ENCODE results near the gene CHAD. TPM values are rescaled to one million over a fixed set of nuclear protein-coding genes. Genes with fewer than 3 reads are reported as not detected.

CHAD gene
- total and polyA plus RNA-seq, 2 of the 13 experiments (the other 11 are each of a cell fraction or from before 2014, with no cell fraction given): 1.4 TPM; not detected in 1

GRCh38 chr17:50478391-50479381, 10.0 kb upstream of the CHAD start, which contains the start of gene RSAD1 (continued):
- TF ChIP-seq ZHX2 (IDR thresholded peaks at IDR 0.05; ENCODE audit: low read depth) (peak; percentile 83), ZHX2 (CRISPR knock-in tag; IDR thresholded peaks at IDR 0.05; ENCODE audit: borderline replicate concordance) (peak; percentile 76; the same call in 1 of the 2 replicates), NAIF1 (CRISPR knock-in tag; IDR thresholded peaks at IDR 0.05; ENCODE audit: borderline replicate concordance) (peak; percentile 92; the same call in 1 of the 2 replicates), MNT (IDR thresholded peaks at IDR 0.05) (no peak), RBAK (CRISPR knock-in tag; IDR thresholded peaks at IDR 0.05) (no peak), TRIM24 (CRISPR knock-in tag; IDR thresholded peaks at IDR 0.05) (no peak), GABPB1 (CRISPR knock-in tag; IDR thresholded peaks at IDR 0.05) (peak; percentile 92), SRY (CRISPR knock-in tag; IDR thresholded peaks at IDR 0.05) (peak; percentile 82), POGK (CRISPR knock-in tag; conservative IDR thresholded peaks at IDR 0.05) (peak; percentile 94), TGIF2 (CRISPR knock-in tag; IDR thresholded peaks at IDR 0.05) (no peak), CREBL2 (CRISPR knock-in tag; IDR thresholded peaks at IDR 0.05; ENCODE audit: borderline replicate concordance) (no peak), HCFC1 (IDR thresholded peaks at IDR 0.05; ENCODE audit: low read depth, low read length) (no peak; the same call in 1 of the 2 replicates), HNRNPLL (IDR thresholded peaks at IDR 0.05; ENCODE audit: low read depth, low read length, poor library complexity, severe bottlenecking) (peak; percentile 99), ATF7-NPFF (CRISPR knock-in tag; IDR thresholded peaks at IDR 0.05; ENCODE audit: low read depth) (peak; percentile 97)
